GM21576 (cell line): ENCODE measurements around the gene AXIN2.

ENCODE experiments used
- ATAC-seq: cut with Tn5 transposase; IDR thresholded peaks from one replicate; pipeline ENCODE4 v1.9.1; 2021; ENCODE audit warnings: mild to moderate bottlenecking, moderate library complexity; ENCODE audit not compliant: unreplicated experiment

The AXIN2 gene

DNA sequence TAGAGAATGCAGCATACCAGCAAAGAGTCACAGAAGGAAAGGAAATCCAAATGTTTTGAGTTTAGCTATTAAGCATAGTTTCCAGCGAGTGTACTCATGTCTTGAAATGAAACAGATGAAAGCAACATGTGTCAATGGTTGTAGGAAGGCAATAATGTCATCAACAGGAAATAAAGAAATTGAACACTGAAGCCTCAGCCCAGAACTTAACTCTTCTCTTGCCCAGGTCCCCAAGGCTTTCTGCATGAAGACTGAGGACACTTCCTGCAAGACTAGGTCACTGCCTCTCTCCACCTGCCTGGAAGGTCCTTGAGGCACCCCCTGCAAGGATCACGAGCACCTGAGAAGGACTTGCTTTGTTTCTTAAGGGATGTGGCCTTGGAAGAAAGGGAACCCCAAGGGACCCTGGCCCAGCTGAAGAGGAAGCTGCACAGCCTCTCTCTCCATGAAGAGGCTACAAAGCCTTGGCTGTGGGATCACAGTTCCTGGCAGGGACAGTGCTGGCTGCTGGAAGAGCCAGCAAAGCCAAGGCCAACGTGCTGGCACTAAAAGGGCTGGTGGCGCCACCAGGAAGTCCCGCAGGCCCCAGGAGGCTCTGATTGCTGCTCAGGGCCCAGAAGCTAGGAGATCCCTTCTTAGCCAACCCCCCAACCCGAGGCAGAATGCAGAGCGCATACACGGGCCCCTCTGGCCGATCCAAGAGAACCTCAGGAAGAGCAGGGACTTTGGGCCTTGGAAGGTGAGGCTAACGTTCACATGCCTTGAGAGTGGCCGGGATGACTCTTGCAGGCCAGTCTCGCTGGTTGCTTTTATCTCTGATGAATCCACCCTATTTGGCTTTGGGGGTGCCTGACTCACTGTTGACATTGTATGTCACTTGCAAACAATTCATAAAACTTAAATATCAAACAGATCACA lies 23.4 kb upstream of the AXIN2 start:
- ATAC-seq, result no peak

GRCh38 chr17:65583921-65584603 lies 22.6 kb upstream of the AXIN2 start:
- ATAC-seq, result no peak

GRCh38 chr17:65576939-65577338 lies 15.5 kb upstream of the AXIN2 start:
- ATAC-seq, result no peak

- no peak for ATAC-seq
Observed at GRCh38 chr17:65573282-65573602, 11.8 kb upstream of the AXIN2 start.

DNA sequence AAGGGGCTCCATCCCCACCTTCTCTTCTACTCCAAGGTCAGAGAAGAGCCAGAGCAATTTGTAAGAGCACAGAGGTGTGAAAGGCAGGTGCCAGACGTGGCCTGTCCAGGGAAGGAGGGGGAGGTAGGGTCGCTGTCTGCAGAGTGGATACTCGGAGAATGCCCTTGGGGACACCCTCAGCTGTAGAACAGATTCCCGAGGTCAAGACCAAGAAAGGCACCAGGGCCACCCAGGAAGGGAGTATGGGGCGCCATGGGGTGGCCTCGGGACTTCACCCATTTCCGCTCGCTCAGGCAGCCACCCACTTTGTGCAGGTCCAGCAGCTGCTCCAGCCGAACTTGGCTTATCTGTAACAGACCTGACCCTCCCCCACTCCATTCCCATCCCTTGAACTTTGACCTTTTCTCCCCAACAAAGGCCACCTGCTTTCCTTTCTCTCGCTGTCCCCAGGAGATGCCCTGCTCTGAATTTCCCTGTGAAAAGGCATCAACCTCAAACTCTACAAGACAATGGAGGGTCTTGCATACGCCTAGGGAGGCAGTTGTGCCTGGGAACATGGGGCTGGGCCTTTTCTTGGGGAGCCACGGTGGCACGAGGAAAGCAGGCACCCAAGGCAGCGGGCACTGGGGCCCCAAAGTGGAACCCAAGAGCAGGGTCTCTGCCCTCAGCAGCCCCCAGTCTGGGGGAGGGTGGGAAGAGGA lies 11.3 kb upstream of the AXIN2 start:
- ATAC-seq, result no peak

DNA sequence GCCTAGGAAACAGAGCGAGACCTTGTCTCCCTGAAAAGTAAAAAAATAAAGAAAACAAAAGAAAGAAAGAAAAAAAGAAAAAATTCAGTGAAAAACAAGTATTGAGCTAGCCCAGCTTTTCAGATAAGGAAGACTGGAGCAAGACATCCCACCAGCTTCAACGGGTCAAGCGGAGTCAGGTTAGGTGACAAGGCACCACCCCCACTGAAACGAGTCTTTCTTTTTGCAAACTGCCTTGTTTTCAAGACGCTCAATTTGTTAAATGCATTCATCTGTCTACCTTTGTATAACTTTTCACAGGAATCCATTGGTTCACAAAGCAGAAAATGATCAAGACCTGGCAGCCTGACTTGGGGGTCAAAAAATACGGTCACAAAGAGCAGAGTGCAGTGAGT lies 10.7 kb upstream of the AXIN2 start:
- ATAC-seq, result no peak

GRCh38 chr17:65568918-65569317 lies 7.5 kb upstream of the AXIN2 start:
- no peak for ATAC-seq

GRCh38 chr17:65567566-65567965 lies 6.1 kb upstream of the AXIN2 start:
- ATAC-seq, result no peak

- ATAC-seq, result no peak
Observed at GRCh38 chr17:65565559-65565958, 4.1 kb upstream of the AXIN2 start.

DNA sequence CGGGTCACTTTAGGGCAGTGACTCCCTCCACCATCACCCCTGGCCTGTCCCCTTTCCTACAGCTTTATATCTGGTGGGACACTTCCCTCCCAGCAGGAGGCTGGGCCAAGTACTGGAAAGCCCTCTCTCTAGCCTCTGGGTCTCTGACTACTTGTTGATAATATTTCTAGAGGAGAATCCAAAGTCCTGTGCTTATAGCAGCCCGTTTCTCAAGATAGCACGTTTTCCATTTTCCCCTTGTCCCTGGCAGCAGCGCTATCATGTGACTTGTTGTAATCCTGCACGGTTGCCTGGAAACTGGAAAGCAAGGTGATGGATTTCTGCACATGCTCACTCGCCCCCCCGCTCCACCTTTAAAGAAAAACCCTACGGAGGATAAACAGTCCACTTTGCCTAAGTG lies 3.3 kb upstream of the AXIN2 start:
- ATAC-seq, result no peak

GRCh38 chr17:65562206-65562531 lies 721 bp upstream of the AXIN2 start:
- no peak for ATAC-seq

DNA sequence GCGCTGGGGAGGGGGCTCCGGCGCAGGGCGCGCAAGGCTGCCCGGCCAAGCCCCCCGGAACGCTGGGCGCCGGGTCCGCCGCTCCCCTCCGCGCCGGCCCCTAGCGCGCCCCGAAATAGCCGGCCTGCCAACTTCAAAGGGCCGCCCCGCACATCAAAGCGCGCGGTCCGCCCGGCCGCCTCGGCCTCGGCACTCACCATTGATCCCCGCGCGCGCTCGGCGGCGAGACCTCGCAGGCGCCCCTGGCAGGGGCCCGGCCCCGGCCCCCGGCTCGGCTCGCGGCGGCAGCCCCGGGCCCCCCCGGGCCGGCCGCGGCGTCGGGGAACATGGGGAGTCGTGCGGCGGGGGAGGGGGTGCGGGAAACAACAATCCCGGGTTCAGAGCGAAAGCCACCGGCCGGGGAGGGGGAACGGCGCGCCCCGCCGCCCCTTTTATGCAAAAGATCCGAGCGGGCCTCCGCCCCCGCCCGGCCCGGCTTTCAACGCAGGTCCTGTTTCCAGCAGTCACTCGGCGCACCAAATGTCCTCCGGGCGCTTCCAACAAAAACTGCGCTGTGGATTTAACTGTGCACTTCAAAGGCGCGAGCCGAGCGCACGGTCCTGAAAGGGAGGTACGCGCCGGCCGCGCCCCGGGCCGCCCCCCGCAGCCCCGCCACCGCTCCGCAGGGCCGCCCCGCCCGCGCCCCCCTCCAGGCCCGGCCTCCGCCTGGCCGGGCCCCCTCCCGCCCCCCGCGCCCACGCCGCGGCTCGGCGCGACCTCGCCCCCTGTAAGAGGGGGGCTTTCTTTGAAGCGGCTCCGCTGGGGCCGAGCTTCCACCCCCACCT lies 608 bp downstream of the AXIN2 start:
- ATAC-seq, result no peak

GRCh38 chr17:65559804-65560627 lies 1.4 kb downstream of the AXIN2 start:
- no peak for ATAC-seq

GRCh38 chr17:65559461-65559803 lies 2.0 kb downstream of the AXIN2 start:
- ATAC-seq, result no peak

DNA sequence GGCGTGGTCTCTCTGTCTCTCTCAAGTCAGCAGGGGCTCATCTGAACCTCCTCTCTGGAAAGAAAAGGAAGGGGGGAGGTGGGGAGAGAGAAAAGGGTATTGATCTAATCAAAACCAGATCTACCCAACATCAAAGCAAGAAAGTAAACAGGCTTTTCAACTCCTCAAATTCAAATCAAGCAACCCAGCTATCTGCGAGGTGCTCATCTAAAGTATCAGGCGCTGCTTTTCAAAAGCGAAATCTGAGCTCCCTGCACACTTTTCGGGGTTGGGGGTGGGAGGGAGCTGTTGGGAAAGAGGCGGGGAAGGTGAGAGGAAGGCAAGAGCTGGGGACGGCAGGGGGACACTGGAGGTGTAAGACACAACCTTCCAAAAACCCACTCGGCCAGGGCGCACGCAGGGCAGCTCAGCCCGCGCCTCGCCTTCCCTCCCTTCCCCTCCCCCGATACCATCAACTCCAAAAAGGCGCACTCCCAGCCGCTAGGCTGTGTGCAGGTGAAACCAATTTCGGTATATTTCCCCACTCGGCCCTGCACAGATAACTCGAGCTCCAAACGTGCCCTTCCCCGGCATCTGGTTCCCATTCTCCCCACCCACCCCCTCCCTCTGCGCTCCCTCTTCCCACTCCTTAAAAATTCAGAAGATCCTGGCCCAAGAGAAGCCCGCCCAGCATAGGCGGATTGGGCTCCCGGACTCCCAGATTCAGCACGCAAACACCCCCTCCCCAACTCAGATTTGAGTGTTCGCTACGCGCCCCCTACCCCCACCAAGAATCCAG lies 2.6 kb downstream of the AXIN2 start:
- no peak for ATAC-seq

- ATAC-seq, result no peak
Observed at GRCh38 chr17:65558311-65558682, 3.2 kb downstream of the AXIN2 start.

- ATAC-seq, result no peak
Observed at GRCh38 chr17:65557349-65558310, 3.8 kb downstream of the AXIN2 start.

GRCh38 chr17:65556910-65557348 lies 4.5 kb downstream of the AXIN2 start:
- ATAC-seq, result no peak
